Nucleus accumbens (tissue), 56 donors: ENCODE results near the gene AOPEP.

Source experiments
- DNase-seq, 56 donors: peaks; one replicate each; lab custom pipeline; 2025; lab: John Stamatoyannopoulos, UW

AOPEP gene

GRCh38 chr9:94807556-94807955 is 81.1 kb downstream of the AOPEP start:
- DNase-seq = no peak

- no peak for DNase-seq
Measured at GRCh38 chr9:94808926-94809700, 82.6 kb downstream of the AOPEP start.

GRCh38 chr9:94809778-94810177 is 83.3 kb downstream of the AOPEP start:
- no peak for DNase-seq

GRCh38 chr9:94811074-94811473 is 84.6 kb downstream of the AOPEP start:
- no peak for DNase-seq

- no peak for DNase-seq
Measured at GRCh38 chr9:94812343-94812742, 85.8 kb downstream of the AOPEP start.

GRCh38 chr9:94813379-94813778 is 86.9 kb downstream of the AOPEP start:
- DNase-seq = no peak

GRCh38 chr9:94817291-94818177 is 91.0 kb downstream of the AOPEP start:
- DNase-seq = no peak

GRCh38 chr9:94818178-94818541 is 91.7 kb downstream of the AOPEP start:
- no peak for DNase-seq

- peak in 9 of 56 donors; percentile 12 to 41 (median 27) for DNase-seq
Measured at GRCh38 chr9:94819161-94819687, 92.7 kb downstream of the AOPEP start.

GRCh38 chr9:94821098-94821887 is 94.8 kb downstream of the AOPEP start:
- DNase-seq = no peak

GRCh38 chr9:94822273-94822672 is 95.8 kb downstream of the AOPEP start:
- DNase-seq = no peak

GRCh38 chr9:94823710-94824109 is 97.2 kb downstream of the AOPEP start:
- no peak for DNase-seq

GRCh38 chr9:94824411-94824810 is 97.9 kb downstream of the AOPEP start:
- DNase-seq = no peak

- DNase-seq = no peak
Measured at GRCh38 chr9:94824913-94825610, 98.6 kb downstream of the AOPEP start.

- no peak for DNase-seq
Measured at GRCh38 chr9:94825611-94825958, 99.1 kb downstream of the AOPEP start.

- peak in 5 of 56 donors; percentile 14 to 34 (median 16) for DNase-seq
Measured at GRCh38 chr9:94826044-94826443, 99.5 kb downstream of the AOPEP start.

GRCh38 chr9:94826644-94827410 is 100.3 kb downstream of the AOPEP start:
- no peak for DNase-seq

- DNase-seq = no peak
Measured at GRCh38 chr9:94827584-94828304, 101.2 kb downstream of the AOPEP start.
